GM19238 (cell line): ENCODE results near the gene DNAJC4.

Experiments
- DNase-seq: peaks from one replicate; pipeline ENCODE4 v3.0.0; 2011; ENCODE audit warnings: low spot score; ENCODE audit not compliant: insufficient read length

The DNAJC4 gene

DNA sequence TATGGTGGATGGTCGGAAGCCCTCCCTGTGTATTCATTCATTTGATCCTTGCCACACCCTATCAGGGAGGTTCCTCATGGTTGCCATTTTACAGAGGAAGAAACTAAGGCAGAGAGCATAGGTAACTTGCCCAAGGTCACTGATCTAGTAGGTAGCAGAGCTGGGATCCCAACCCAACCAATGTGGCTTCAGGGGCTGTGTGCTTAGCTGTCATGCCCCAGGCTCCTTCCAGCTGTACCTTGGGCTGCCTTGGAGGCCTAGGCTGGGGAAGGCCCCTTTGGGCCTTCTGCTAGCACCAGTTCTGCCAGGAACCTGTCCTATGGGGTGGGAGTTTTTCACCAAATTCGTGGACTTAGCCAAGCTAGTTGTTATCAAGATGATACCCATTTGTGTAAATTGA is 45.5 kb downstream of the DNAJC4 start:
- no peak for DNase-seq

DNA sequence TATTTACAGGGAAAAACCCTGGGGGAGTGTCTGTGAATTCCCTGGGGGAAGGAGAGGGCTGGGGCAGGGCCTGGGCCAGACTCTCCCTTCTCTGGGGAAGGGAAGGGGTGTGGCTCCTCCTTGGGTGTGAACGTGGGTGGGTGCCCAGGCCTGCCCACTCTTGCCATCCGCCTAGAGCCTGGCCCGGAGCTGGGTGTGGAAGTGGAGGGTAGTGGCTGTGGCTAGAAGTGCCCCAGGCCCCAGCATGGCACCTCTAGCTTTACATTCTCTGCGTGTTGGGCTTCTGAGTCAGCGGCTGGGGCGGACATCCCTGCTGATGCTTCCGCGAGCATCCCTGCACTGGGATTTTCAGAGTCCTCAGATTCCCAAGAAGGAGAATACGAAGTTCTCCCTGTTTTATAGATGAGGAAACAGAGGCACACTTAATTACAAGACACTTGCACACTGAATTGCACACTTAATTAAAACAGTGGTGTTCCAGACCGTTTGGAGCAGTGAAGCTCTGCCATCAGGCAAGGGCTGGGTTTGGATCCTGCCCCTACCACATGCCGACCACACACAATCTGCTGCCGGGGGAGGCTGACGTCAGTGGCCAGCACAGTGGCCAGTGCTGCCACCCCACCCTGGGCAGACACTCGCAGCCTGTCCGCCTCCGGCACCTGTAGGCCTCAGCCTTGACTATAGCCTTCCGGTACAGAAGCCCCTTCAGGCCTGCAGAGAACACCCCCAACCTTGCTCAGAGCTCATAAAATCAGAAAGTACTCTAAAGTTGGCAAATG is 46.5 kb downstream of the DNAJC4 start:
- no peak for DNase-seq

DNA sequence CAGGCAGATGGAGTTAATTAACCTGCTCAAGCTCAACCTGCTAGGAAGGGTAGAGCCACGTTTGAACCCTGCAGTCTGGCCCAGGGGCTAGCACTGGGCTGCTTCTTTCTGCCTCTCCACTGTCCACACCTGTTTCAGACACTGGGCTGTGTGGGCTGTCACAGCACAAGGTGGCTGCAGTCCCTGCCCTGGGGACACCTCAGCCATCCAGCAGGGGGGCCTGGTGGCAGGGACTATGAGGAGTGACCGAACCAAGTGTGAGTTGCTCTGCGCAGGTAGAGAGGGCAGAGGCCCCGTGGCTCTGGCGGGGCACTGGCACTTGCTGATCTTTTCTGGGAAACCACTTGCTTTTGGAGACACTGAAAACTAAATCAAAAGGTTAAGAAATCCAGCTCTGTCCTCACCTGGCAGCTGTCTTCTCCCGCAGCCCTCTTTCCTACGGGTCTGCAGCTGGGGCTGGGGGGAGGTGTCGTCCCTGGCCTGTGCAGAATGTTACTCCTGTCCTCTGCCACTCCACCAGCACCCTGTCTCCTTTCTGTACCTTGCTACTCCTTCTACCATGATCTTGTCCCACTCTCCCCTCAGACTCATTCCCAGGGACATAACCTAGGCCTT is 48.3 kb downstream of the DNAJC4 start:
- DNase-seq, result no peak

DNA sequence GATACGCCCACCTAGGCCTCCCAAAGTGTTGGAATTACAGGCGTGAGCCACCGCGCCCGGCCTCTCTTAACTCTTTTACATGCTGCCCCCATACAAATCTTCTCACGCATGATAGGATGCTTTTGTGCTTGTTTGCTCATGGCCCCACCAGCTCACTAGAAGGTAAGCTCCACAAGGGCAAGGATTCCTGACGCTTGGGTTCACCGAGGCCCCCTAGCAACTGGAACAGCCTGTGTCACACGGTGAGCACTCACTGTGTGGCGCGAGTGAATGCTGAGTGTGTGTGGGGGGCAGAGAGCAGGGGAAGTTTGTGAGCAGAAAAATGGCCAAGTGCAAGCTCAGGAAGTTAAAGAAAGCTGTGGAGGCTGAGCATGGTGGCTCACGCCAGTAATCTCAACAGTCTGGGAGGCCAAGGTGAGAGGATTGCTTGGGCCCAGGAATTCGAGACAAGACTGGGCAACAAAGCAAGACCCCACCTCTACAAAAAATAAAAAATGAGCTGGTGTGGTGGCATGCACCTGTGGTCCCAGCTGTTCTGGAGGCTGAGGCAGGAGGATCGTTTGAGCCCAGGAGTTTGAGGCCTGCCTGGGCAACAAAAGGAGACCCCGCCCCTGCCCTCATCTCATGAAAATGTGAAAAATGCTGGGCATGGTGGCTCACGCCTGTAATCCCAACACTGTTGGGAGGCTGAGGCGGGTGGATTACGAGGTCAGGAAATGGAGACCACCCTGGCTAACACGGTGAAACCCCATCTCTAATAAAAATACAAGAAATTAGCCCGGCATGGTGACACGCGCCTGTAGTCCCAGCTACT is 51.8 kb downstream of the DNAJC4 start:
- DNase-seq, result no peak

DNA sequence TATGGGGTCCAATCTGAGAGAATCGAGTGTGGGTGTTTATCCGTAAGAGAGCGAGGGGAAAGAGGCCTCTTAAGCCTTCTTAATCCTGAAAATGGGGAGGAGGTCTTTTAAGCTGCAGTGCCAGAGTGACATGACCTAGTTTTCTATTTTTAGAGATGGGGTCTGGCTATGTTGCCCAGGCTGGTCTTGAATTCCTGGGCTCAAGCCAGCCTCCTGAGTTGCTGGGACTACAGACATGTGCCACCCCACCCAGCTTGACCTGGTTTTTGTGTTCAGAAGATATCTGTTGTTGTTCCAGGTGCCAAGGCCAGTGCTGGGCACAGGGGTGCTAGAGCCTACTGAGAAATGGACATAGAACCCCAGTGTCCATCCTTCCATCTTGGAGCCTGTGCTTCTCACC is 52.7 kb downstream of the DNAJC4 start:
- no peak for DNase-seq
